PFSK-1 (cell line): Measurements from ENCODE around the gene CD4.

Experiments
- FOXP2 ChIP-seq: optimal IDR thresholded peaks from 2 replicates; pipeline ENCODE3; 2011; ENCODE audit warnings: borderline replicate concordance, control low read depth, inconsistent platforms; ENCODE audit not compliant: insufficient read depth; ENCODE audit errors: extremely low read length, extremely low read depth
- POLR2AphosphoS5 ChIP-seq: IDR thresholded peaks from 2 replicates; pipeline ENCODE4 v1.6.1; 2012; ENCODE audit warnings: low read depth, mild to moderate bottlenecking, control low read depth, low read length, moderate library complexity
- SIN3A ChIP-seq: IDR thresholded peaks from 2 replicates; pipeline ENCODE4 v1.6.1; 2012; ENCODE audit warnings: mild to moderate bottlenecking, low read length, moderate library complexity, borderline replicate concordance; ENCODE audit not compliant: insufficient read depth
- TAF1 ChIP-seq: IDR thresholded peaks from 2 replicates; pipeline ENCODE4 v1.6.1; 2012; ENCODE audit warnings: low read length, control low read depth, borderline replicate concordance; ENCODE audit not compliant: insufficient read depth
- TF ChIP-seq, protein P1 (sequence below), 2 experiments: IDR thresholded peaks; 2 replicates each; pipeline versions ENCODE4 v1.6.1 to v1.8.0; 2011 to 2012; ENCODE audit warnings: low read depth in 2 of 2, low read length in 2 of 2, control low read depth in 1 of 2, inconsistent platforms in 1 of 2, mild to moderate bottlenecking in 1 of 2, moderate library complexity in 1 of 2; ENCODE audit not compliant: insufficient read depth in 1 of 2

Gene CD4

DNA sequence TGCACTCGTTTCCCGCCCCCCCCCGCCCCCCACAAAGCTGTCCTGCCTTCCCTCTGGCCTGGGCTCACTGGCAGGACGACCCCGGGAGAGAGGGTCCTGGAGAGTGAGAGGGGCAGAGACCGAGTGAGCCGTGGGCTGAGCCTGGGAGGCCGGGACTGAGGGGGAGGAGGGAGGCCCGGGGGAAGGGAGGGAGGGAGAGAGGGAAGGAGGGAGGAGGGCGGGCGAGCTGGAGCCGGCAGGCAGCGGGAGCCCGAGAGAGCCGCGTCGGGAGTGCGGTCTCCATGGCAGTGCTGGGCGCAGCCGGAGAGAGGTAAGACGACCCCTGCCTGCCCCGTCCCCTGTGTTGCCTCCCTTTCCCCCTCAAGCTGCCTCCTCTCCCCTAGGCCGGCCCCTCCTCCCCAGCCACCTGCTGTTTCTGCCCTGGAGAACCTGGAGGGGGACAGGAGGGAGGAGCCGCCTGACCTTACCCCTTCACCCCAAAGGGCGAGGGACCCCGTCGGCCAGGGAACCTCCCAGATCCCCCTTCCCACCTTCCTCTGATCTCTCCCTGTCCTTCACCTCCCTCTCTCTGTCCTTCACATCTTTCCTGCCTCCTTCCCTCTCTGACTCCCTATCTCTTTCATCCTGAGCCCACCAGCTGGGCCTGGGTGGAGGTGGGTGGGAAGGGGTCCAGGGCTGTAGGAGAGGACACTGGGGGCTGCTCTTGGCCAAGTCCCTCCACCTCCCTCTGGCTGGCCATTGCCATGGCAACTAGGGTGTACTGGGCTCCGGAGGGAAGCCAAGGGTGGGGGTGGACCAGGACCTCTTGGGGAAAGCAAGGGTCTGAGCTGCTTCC is 32.5 kb downstream of the CD4 start, which contains the start of gene GPR162:
Gene GPR162 (plus strand): TSS at position 231 of the 835 bp plus-strand sequence. CDS start 2,078 bp downstream, outside the sequence.
- no peak for TF ChIP-seq TAF1
- TF ChIP-seq, protein P1, sequence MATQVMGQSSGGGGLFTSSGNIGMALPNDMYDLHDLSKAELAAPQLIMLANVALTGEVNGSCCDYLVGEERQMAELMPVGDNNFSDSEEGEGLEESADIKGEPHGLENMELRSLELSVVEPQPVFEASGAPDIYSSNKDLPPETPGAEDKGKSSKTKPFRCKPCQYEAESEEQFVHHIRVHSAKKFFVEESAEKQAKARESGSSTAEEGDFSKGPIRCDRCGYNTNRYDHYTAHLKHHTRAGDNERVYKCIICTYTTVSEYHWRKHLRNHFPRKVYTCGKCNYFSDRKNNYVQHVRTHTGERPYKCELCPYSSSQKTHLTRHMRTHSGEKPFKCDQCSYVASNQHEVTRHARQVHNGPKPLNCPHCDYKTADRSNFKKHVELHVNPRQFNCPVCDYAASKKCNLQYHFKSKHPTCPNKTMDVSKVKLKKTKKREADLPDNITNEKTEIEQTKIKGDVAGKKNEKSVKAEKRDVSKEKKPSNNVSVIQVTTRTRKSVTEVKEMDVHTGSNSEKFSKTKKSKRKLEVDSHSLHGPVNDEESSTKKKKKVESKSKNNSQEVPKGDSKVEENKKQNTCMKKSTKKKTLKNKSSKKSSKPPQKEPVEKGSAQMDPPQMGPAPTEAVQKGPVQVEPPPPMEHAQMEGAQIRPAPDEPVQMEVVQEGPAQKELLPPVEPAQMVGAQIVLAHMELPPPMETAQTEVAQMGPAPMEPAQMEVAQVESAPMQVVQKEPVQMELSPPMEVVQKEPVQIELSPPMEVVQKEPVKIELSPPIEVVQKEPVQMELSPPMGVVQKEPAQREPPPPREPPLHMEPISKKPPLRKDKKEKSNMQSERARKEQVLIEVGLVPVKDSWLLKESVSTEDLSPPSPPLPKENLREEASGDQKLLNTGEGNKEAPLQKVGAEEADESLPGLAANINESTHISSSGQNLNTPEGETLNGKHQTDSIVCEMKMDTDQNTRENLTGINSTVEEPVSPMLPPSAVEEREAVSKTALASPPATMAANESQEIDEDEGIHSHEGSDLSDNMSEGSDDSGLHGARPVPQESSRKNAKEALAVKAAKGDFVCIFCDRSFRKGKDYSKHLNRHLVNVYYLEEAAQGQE (IDR thresholded peaks at IDR 0.05; ENCODE audit: insufficient read depth in 1 of 2, low read depth in 2 of 2, low read length in 2 of 2) = no peak
- no peak for TF ChIP-seq SIN3A
- TF ChIP-seq FOXP2 = no peak

GRCh38 chr12:6822426-6823135 is 33.3 kb downstream of the CD4 start:
- no peak for TF ChIP-seq TAF1
- TF ChIP-seq, protein P1 (IDR thresholded peaks at IDR 0.05; ENCODE audit: insufficient read depth in 1 of 2, low read depth in 2 of 2, low read length in 2 of 2) = no peak
- no peak for TF ChIP-seq SIN3A
- no peak for TF ChIP-seq POLR2AphosphoS5
- TF ChIP-seq FOXP2 = no peak

DNA sequence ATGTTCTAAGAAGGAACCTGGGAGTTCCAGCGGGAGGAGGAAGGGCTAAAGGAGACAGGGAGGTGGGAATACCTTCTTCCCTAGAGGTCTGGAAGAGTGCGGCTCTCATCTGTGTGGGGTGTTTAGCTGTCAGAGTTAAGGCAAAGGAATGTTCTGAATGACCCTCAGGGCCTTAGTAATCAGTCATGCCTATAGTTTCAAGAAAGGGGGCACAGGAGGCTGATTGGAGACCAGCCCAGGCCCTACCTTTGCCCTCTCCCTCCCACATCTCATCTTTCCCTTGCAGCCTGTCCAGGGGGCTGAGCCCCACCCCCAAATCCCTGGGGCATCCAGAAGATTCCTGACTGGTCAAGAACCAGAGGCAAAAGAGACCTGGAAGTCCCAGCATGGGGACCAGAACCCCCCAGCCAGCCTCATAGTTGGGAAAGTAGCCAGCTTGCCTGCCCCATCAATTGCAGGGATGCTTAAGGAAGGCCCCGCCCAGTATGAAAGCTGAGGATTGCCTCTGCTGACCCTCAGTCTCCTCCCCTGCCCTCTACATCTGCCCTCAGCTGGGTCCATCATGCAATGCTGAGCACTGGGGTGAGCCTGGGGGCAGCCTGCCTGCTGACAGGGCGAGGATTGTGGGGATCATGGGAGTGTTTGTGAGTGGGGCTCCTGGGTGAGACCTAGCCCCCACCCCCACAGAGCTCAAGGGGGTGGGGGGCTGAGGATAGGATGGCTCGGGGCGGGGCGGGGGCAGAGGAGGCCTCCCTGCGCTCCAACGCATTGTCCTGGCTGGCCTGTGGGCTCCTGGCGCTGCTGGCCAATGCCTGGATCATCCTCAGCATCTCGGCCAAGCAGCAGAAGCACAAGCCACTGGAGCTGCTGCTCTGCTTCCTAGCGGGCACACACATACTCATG is 34.1 kb downstream of the CD4 start:
- TF ChIP-seq TAF1 (no peak), SIN3A (no peak), POLR2AphosphoS5 (no peak), FOXP2 (no peak)
- TF ChIP-seq, protein P1 (IDR thresholded peaks at IDR 0.05; ENCODE audit: insufficient read depth in 1 of 2, low read depth in 2 of 2, low read length in 2 of 2) = no peak

GRCh38 chr12:6824085-6824775 is 34.9 kb downstream of the CD4 start:
- TF ChIP-seq TAF1 (no peak), FOXP2 (no peak), POLR2AphosphoS5 (no peak), SIN3A (no peak)
- TF ChIP-seq, protein P1 (IDR thresholded peaks at IDR 0.05; ENCODE audit: insufficient read depth in 1 of 2, low read depth in 2 of 2, low read length in 2 of 2) = no peak
